B cell (primary cell): ENCODE data around the gene CYP27A1. TPM values are rescaled to one million over a fixed set of nuclear protein-coding genes. Genes with fewer than 3 reads are reported as not detected.
A peak's percentile ranks its signal among the peaks of the same experiment; 100 is the strongest.

Experiments
- ATAC-seq: fragments of 200-7000 bp; cut with Tn5 transposase; one replicate; pipeline ENCODE4 v1.10.0; 2021; ENCODE audit warnings: low read depth, mild to moderate bottlenecking, moderate number of reproducible peaks, moderate library complexity
- CTCF ChIA-PET: fragments of 350-600 bp; sonication (Branson Sonifier 250); formaldehyde crosslinking; loops from one replicate; lab custom pipeline; 2021; ENCODE audit warnings: antibody characterized with exemption, inconsistent platforms; lab: Charles Lee
- POLR2A ChIA-PET: fragments of 350-600 bp; sonication (Branson Sonifier 250); formaldehyde crosslinking; loops from one replicate; lab custom pipeline; 2021; ENCODE audit warnings: antibody characterized with exemption; lab: Charles Lee
- DNase-seq: peaks from one replicate; pipeline ENCODE4 v3.0.0; 2013
- H2AFZ ChIP-seq: 2 replicates; pipeline ENCODE4 v1.6.1; 2012; ENCODE audit warnings: mild to moderate bottlenecking, low read depth, low read length; ENCODE audit not compliant: insufficient read depth, poor library complexity, severe bottlenecking
- H3K27ac ChIP-seq, 2 donors: 1 replicate in 1 of 2; 2 replicates in 1 of 2; pipeline ENCODE4 v1.5.1; 2012 to 2013; ENCODE audit warnings: low read length in 2 of 2, mild to moderate bottlenecking in 2 of 2, moderate library complexity in 1 of 2
- H3K27me3 ChIP-seq, 4 experiments: fragments of 200-600 bp in 1 of 4; sonication (generic) in 1 of 4; replicated peaks in 1 of 4; 1 replicate in 2 of 4; 2 replicates in 2 of 4; pipeline versions ENCODE4 v1.6.1 to v1.7.0; 2013 to 2016; ENCODE audit warnings: low read length in 3 of 4, mild to moderate bottlenecking in 2 of 4, mixed read lengths in 1 of 4, moderate library complexity in 1 of 4; ENCODE audit not compliant: insufficient read depth in 4 of 4, control insufficient read depth in 3 of 4; ENCODE audit errors: control extremely low read depth in 1 of 4
- H3K36me3 ChIP-seq, 2 experiments: replicated peaks in 1 of 2; 1 replicate in 1 of 2; 2 replicates in 1 of 2; pipeline versions ENCODE4 v1.6.1 to v1.7.1; 2013; ENCODE audit warnings: low read length in 1 of 2; ENCODE audit not compliant: insufficient read depth in 2 of 2, control insufficient read depth in 1 of 2; ENCODE audit errors: control extremely low read depth in 1 of 2, extremely low read depth in 1 of 2
- H3K4me1 ChIP-seq, 2 donors: fragments of 200-600 bp in 1 of 2; sonication (generic) in 1 of 2; 1 replicate in 1 of 2; 2 replicates in 1 of 2; pipeline versions ENCODE4 v1.5.1 to v1.6.1; 2013 to 2017; ENCODE audit warnings: low read length in 2 of 2; ENCODE audit not compliant: control insufficient read depth in 2 of 2, insufficient read depth in 2 of 2
- H3K4me2 ChIP-seq: replicated peaks from 2 replicates; pipeline ENCODE3; 2012; ENCODE audit warnings: mild to moderate bottlenecking, low read depth, low read length; ENCODE audit not compliant: poor library complexity, severe bottlenecking
- H3K4me3 ChIP-seq, 5 experiments: fragments of 200-600 bp in 1 of 5; sonication (generic) in 1 of 5; 1 replicate in 3 of 5; 2 replicates in 2 of 5; pipeline versions ENCODE4 v1.5.1 to v1.7.0; 2011 to 2016; ENCODE audit warnings: low read length in 4 of 5, mild to moderate bottlenecking in 4 of 5, low read depth in 2 of 5, control low read depth in 1 of 5, moderate library complexity in 1 of 5; ENCODE audit not compliant: insufficient read depth in 1 of 5; ENCODE audit errors: control extremely low read depth in 1 of 5, extremely low read depth in 1 of 5
- H3K79me2 ChIP-seq: fragments of 200-600 bp; sonication (generic); one replicate; pipeline ENCODE4 v1.6.0; 2016; ENCODE audit warnings: low read length; ENCODE audit not compliant: control insufficient read depth, insufficient read depth
- H3K9ac ChIP-seq: fragments of 200-600 bp; sonication (generic); 2 replicates; pipeline ENCODE4 v1.6.1; 2017; ENCODE audit warnings: mild to moderate bottlenecking, low read length, moderate library complexity
- H3K9me3 ChIP-seq, 3 donors: one replicate each; pipeline versions ENCODE4 v1.6.1 to v1.7.1; 2013; ENCODE audit warnings: low read length in 2 of 3; ENCODE audit not compliant: control insufficient read depth in 2 of 3, insufficient read depth in 1 of 3; ENCODE audit errors: control extremely low read depth in 1 of 3
- H4K20me1 ChIP-seq: 2 replicates; pipeline ENCODE4 v1.6.0; 2012; ENCODE audit warnings: mild to moderate bottlenecking, low read length; ENCODE audit not compliant: insufficient read depth, control insufficient read depth, poor library complexity, severe bottlenecking
- H3K27ac Mint-ChIP-seq: one replicate; pipeline ENCODE4 v1.8.0; 2021; ENCODE audit warnings: mixed read lengths
- H3K27me3 Mint-ChIP-seq: one replicate; pipeline ENCODE4 v1.8.0; 2021; ENCODE audit warnings: mixed read lengths
- H3K4me1 Mint-ChIP-seq: one replicate; pipeline ENCODE4 v1.8.0; 2021; ENCODE audit warnings: mixed read lengths
- H3K4me3 Mint-ChIP-seq: one replicate; pipeline ENCODE4 v1.8.0; 2021; ENCODE audit warnings: mixed read lengths
- H3K9me3 Mint-ChIP-seq: one replicate; pipeline ENCODE4 v1.8.0; 2022; ENCODE audit warnings: mixed read lengths; ENCODE audit not compliant: insufficient read depth
- CTCF ChIP-seq: fragments of 200-600 bp; IDR thresholded peaks from one replicate; pipeline ENCODE4 v1.8.0; 2022; ENCODE audit warnings: antibody characterized with exemption, mild to moderate bottlenecking
- EZH2 ChIP-seq: IDR thresholded peaks from 2 replicates; pipeline ENCODE4 v1.6.1; 2012; ENCODE audit warnings: borderline replicate concordance, low read depth, mild to moderate bottlenecking, moderate library complexity, low read length; ENCODE audit not compliant: insufficient read depth, poor library complexity, severe bottlenecking
- WGBS: methylation state at CpG from one replicate; pipeline ENCODE4 v1.1.5; 2013; ENCODE audit warnings: missing lambda C conversion rate; ENCODE audit not compliant: insufficient coverage; 5-methylcytosine and 5-hydroxymethylcytosine counted together
- intact Hi-C: fragments of 100-400 bp; cut with micrococcal nuclease; formaldehyde crosslinking; loops from one replicate; pipeline ENCODE4 v1.10.0; 2022
- polyA plus RNA-seq: library from polyadenylated mRNA; depleted of rRNA; stranded (reverse); fragments of >200 nt; gene quantifications from 2 replicates; pipeline ENCODE4 v1.2.3, GENCODE V29; 2012
- total RNA-seq, 2 donors: library from RNA; stranded (reverse); fragments of 120-200 nt in 1 of 2; gene quantifications; 1 replicate in 1 of 2; 2 replicates in 1 of 2; pipeline versions ENCODE4 v1.2.3 to v1.2.4, GENCODE V29; 2013 to 2022

The CYP27A1 gene
- total and polyA plus RNA-seq, 2 donors (not counting 1 experiment from before 2014, with no cell fraction given), result 0.39 to 1.1 TPM

DNA sequence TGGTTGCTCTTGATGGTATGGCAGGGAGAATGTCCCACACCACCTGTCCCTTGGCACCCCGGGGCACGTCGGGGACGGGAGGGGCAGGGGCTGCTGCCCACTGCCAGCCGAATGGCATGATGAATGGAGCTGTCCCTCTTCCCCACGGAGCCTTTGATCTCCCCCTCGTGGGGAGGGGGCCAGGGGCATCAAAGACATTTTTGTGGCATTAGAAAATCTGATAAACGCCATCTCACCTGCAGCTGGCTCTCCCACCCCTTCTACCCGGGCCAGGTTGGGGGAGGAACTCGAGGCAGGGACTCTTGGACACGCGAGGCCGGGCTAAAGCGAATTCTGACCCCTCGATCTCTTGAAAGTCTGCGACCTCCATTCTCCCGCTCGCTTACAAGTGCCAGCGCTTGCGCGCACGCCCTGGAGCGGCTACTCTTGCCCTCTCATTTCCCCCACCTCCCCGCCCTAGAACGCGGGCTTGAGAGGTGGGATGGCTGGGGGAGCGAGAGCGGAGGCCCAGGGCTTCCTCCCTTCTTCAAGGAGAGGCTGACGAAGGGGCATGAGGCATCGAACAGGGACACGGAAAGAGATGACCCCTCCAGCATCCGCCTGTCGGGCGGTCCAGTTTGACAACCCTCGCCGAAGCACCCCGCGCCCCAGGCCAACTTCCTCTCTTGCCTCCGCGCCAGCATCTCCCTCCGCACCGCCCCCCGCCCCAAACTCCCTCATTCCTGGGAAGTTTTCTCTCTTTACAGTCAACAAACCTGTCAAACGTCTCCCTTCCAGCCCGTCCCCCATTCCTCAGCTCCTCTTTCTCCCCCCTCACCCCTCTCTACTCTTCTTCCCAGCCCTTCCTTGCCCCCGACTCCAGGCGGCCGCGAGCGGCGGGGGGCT lies 77.0 kb downstream of the CYP27A1 start:
- Mint-ChIP-seq H3K27me3 (peaks cover 82% of the 10 kb centered on the region), H3K27ac (no peak overlapping the region), H3K4me3 (peak overlapping the region; percentile 74), H3K9me3 (no peaks in the 10 kb centered on the region), H3K4me1 (peaks cover 21% of the 10 kb centered on the region)
- 6% methylated on average over 39 of the region's 51 CpGs for WGBS
- Histone ChIP-seq H3K36me3 (no peaks in the 10 kb centered on the region), H3K79me2 (no peaks in the 10 kb centered on the region), H3K4me2 (peak overlapping the region; percentile 81), H3K4me3 (peak overlapping the region in 3 of 5 experiments; percentile 11 to 49 (median 30)), H3K27me3 (peaks cover 0 to 88% (median 51%) of the 10 kb centered on the region in 4 experiments), H4K20me1 (no peaks in the 10 kb centered on the region), H2AFZ (peak overlapping the region; percentile 26), H3K4me1 (peaks cover 23 to 36% of the 10 kb centered on the region in 2 donors), H3K9ac (peak overlapping the region; percentile 37), H3K27ac (no peak overlapping the region), H3K9me3 (peaks cover 0 to 17% (median 0%) of the 10 kb centered on the region in 3 donors)
- ATAC-seq, result no peak
- ChIA-PET POLR2A (interaction anchor here (1.3 kb wide), 1 partner anchor 11 kb away, joined by 3 read pairs; no protein-coding TSS in a partner anchor), CTCF (interaction anchor here (1.1 to 10.3 kb wide), 4 partner anchors 11 to 40 kb away, joined by 3 to 129 read pairs (median 15); partner anchors contain the start of gene WNT10A)
- DNase-seq, result peak; percentile 39
- intact Hi-C loops, result no loop called here
- TF ChIP-seq EZH2 (peak; percentile 88), CTCF (no peak)
